ENCODE measurements around the gene ARPP19.

DNA sequence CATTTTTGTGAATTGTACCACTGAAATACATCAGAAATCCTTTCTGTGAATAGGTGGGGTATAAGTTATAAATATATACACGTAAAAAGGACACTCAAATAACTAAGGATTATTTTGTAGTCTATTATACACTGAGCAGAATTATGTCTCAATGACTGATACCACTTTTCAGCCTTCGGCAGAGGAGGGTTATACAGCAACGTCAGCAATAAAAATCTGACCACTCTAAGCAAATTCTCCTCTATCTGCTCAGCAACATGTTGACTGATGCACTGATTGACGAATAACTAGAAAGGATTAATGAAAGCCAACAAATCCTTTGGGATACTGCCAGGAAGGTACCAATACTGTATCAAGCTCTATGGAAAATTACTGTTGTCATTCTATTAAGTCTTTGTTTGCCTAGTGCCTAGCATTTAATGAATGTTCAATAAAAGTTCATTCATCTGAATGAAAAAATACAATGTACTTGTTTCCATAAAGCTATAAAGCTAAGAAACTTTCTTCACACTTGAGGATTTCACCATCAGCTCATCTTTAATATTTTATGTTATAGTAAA is 5.2 kb downstream of the ARPP19 start:
- TF ChIP-seq, protein P1, sequence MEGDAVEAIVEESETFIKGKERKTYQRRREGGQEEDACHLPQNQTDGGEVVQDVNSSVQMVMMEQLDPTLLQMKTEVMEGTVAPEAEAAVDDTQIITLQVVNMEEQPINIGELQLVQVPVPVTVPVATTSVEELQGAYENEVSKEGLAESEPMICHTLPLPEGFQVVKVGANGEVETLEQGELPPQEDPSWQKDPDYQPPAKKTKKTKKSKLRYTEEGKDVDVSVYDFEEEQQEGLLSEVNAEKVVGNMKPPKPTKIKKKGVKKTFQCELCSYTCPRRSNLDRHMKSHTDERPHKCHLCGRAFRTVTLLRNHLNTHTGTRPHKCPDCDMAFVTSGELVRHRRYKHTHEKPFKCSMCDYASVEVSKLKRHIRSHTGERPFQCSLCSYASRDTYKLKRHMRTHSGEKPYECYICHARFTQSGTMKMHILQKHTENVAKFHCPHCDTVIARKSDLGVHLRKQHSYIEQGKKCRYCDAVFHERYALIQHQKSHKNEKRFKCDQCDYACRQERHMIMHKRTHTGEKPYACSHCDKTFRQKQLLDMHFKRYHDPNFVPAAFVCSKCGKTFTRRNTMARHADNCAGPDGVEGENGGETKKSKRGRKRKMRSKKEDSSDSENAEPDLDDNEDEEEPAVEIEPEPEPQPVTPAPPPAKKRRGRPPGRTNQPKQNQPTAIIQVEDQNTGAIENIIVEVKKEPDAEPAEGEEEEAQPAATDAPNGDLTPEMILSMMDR (IDR thresholded peaks at IDR 0.05; ENCODE audit: poor library complexity, severe bottlenecking), result no peak
- TF ChIP-seq TAF1 (IDR thresholded peaks at IDR 0.05; ENCODE audit: low read depth), result no peak
- TF ChIP-seq POLR2AphosphoS5 (IDR thresholded peaks at IDR 0.05), result no peak
- no peak for TF ChIP-seq EP300 (conservative IDR thresholded peaks at IDR 0.05; ENCODE audit: poor library complexity, severe bottlenecking)
- TF ChIP-seq, protein P2, sequence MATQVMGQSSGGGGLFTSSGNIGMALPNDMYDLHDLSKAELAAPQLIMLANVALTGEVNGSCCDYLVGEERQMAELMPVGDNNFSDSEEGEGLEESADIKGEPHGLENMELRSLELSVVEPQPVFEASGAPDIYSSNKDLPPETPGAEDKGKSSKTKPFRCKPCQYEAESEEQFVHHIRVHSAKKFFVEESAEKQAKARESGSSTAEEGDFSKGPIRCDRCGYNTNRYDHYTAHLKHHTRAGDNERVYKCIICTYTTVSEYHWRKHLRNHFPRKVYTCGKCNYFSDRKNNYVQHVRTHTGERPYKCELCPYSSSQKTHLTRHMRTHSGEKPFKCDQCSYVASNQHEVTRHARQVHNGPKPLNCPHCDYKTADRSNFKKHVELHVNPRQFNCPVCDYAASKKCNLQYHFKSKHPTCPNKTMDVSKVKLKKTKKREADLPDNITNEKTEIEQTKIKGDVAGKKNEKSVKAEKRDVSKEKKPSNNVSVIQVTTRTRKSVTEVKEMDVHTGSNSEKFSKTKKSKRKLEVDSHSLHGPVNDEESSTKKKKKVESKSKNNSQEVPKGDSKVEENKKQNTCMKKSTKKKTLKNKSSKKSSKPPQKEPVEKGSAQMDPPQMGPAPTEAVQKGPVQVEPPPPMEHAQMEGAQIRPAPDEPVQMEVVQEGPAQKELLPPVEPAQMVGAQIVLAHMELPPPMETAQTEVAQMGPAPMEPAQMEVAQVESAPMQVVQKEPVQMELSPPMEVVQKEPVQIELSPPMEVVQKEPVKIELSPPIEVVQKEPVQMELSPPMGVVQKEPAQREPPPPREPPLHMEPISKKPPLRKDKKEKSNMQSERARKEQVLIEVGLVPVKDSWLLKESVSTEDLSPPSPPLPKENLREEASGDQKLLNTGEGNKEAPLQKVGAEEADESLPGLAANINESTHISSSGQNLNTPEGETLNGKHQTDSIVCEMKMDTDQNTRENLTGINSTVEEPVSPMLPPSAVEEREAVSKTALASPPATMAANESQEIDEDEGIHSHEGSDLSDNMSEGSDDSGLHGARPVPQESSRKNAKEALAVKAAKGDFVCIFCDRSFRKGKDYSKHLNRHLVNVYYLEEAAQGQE (IDR thresholded peaks at IDR 0.05; ENCODE audit: borderline replicate concordance), result no peak
- TF ChIP-seq EZH2 (IDR thresholded peaks at IDR 0.05; ENCODE audit: borderline replicate concordance, insufficient read depth, low read length, poor library complexity, severe bottlenecking), result no peak
- no peak for TF ChIP-seq SMC3 (conservative IDR thresholded peaks at IDR 0.05; ENCODE audit: poor library complexity)
